ENCODE data around the gene POU2F3.

DNA sequence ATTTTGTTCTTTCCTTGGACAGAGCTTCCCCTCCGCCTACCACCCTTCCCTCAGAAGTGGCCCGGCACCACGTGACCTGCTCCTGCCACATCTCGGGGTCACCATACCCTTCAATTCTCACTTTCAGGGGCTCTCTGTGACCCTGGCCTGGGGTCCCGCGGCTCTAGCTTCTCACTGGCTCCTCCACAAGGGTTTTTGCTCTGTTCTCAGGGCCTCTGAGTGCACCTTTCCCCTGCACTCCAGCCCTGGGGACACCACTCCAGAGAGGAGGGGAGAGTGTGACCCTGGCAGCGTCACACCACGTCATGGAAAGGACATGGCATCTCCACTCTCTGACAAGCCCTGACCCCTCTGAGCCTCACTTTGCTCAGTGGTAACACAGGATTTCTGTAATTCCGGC, 17.4 kb downstream of the POU2F3 start:
- TF ChIP-seq, protein P1, sequence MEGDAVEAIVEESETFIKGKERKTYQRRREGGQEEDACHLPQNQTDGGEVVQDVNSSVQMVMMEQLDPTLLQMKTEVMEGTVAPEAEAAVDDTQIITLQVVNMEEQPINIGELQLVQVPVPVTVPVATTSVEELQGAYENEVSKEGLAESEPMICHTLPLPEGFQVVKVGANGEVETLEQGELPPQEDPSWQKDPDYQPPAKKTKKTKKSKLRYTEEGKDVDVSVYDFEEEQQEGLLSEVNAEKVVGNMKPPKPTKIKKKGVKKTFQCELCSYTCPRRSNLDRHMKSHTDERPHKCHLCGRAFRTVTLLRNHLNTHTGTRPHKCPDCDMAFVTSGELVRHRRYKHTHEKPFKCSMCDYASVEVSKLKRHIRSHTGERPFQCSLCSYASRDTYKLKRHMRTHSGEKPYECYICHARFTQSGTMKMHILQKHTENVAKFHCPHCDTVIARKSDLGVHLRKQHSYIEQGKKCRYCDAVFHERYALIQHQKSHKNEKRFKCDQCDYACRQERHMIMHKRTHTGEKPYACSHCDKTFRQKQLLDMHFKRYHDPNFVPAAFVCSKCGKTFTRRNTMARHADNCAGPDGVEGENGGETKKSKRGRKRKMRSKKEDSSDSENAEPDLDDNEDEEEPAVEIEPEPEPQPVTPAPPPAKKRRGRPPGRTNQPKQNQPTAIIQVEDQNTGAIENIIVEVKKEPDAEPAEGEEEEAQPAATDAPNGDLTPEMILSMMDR (IDR thresholded peaks at IDR 0.05): no peak
- TF ChIP-seq TCF7L2 (IDR thresholded peaks at IDR 0.05; ENCODE audit: low read depth, low read length) (no peak), SIN3A (IDR thresholded peaks at IDR 0.05; ENCODE audit: borderline replicate concordance, insufficient read depth, low read depth, low read length) (no peak), POLR2AphosphoS5 (IDR thresholded peaks at IDR 0.05; ENCODE audit: low read depth, low read length) (no peak)
- TF ChIP-seq, protein P2, sequence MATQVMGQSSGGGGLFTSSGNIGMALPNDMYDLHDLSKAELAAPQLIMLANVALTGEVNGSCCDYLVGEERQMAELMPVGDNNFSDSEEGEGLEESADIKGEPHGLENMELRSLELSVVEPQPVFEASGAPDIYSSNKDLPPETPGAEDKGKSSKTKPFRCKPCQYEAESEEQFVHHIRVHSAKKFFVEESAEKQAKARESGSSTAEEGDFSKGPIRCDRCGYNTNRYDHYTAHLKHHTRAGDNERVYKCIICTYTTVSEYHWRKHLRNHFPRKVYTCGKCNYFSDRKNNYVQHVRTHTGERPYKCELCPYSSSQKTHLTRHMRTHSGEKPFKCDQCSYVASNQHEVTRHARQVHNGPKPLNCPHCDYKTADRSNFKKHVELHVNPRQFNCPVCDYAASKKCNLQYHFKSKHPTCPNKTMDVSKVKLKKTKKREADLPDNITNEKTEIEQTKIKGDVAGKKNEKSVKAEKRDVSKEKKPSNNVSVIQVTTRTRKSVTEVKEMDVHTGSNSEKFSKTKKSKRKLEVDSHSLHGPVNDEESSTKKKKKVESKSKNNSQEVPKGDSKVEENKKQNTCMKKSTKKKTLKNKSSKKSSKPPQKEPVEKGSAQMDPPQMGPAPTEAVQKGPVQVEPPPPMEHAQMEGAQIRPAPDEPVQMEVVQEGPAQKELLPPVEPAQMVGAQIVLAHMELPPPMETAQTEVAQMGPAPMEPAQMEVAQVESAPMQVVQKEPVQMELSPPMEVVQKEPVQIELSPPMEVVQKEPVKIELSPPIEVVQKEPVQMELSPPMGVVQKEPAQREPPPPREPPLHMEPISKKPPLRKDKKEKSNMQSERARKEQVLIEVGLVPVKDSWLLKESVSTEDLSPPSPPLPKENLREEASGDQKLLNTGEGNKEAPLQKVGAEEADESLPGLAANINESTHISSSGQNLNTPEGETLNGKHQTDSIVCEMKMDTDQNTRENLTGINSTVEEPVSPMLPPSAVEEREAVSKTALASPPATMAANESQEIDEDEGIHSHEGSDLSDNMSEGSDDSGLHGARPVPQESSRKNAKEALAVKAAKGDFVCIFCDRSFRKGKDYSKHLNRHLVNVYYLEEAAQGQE (IDR thresholded peaks at IDR 0.05; ENCODE audit: insufficient read depth in 1 of 2, low read depth in 2 of 2, low read length in 1 of 2): no peak
